Retina (tissue), 1 donor: ENCODE data around the gene ATG4C.

Experiments
- DNase-seq: peaks from one replicate; pipeline ENCODE4 v3.0.0-alpha.2; 2016

Gene ATG4C

DNA sequence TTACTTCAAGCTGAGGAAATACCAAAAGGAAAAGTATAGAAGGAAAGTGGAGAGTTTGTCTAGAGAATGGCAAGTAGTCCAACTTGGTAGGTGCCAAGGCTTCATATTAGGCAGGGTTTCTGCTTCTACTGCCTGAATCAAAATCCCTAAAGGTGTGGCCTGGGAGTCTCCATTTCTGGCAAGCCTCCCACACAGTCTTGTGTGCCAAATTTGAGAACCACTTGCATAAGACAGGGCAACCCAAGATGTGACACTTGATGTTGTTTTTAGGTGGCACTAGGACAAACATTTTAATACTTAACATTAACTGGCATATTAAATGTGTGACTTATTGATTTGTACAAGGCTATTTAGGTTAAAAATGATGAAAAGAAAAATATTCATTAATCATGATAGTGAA, 60.1 kb downstream of the ATG4C start:
- DNase-seq, result no peak

DNA sequence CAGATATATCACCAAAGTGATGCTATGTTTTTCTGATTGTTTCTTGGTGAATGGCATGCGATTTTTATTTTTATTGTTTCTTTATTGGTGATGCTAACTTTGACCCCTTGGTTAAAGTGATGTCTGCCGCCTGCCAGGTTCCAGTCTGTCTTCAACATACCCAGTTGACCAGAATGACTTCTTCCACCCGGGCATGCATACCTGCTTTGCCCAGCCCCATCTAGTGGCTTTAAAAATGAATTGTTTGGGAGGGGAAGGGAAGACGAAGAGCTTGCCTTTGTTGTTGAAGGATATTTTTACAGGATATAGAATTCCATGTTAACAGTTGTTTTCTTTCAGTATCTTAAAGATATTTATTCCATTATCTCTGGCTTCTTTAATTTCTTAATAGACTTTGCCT, 65.1 kb downstream of the ATG4C start:
- DNase-seq, result no peak

DNA sequence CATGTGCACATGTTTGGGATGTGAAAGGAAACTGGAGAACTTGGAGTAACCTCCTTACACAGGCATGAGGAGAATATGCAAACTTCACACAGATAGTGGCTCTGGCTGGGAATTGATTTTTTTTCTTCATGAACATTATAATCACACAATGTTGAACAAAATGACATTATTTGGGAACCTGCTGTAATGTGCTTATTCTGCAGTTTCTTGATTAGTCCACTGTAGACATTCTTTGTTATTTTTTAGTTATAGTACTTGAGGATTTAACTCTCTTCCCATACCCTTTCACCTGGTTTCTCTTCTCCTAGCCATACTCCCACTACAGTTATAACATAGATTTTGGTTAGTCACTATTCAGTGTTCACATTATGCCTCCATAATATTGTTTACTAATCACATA, 68.3 kb downstream of the ATG4C start:
- DNase-seq, result no peak

DNA sequence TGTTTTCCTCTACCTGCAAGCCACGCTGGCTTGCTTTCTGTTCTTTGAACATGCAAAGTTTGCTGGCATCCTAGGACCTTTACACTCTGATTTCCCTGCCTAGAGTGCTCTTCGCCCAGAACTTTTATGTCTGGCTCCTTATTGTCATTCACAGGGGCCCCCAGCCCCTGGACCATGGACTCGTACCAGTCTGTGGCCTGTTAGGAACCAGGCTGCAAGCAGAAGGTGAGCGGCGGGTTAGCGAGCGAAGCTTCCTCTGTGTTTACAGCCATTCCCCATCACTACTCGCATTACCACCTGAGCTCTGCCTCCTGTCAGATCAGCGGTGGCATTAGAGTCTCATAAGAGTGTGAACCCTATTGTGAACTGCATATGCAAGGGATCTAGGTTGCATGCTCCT, 73.0 kb downstream of the ATG4C start:
- no peak for DNase-seq

DNA sequence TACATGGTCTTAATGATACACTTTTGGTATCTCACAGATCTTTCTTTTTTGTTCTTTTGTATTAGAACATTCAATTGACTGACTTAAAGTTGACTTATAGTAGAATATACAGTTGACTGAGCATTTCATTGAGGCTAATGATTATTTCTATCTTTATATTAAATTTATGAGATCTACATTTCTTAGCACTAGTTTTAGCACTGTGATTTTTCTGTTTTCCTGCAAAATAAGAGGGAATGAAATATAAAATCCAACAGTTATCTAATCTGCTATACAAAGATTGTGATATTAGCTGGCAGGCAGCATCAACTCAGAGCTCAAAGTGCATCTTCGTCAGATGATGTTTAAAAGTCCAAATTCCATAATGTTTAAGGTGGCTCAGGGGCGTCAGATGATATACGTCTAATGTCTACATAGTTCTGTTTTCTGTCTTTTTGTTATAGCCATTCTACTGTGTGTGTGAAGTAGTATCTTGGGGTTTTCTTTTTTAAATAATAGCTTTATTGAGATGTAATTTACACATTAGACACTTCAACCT, 85.4 kb downstream of the ATG4C start:
- DNase-seq, result no peak

DNA sequence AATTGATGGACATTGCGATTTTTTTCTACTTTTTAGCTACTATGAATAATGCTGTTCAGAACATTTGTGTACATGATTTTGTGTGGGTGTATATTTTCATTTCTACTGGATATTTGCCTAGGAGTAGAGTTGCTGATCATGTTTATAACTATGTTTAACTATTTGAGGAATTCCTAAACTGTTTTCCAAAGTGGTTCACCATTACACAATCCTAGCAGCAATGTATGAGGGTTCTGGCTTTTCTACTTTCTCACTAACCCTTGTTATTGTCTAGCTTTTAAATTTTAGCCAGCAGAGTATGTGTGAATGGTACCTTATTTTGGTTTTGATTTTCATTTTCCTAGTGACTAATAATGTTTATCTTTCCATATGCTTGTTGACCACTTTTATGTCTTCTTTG, 86.2 kb downstream of the ATG4C start:
- DNase-seq, result no peak

DNA sequence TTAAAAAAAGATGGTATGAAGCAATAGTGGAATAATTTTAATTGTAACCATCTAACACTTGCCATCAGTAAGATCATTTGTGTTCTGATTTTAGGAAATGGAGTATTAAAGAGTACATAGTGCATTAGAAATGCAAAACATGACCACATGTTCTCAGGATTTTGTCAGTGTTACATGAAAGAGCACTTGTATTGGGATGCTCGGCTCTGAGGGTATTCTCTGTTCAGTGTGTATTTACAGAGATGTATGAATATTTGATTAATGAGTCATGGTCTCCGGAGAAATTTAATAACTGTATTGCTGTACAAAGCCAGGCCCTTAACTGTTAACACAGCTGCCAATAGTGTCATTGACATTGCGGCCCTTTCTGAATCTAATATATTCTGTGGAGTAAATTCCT, 91.7 kb downstream of the ATG4C start:
- no peak for DNase-seq

DNA sequence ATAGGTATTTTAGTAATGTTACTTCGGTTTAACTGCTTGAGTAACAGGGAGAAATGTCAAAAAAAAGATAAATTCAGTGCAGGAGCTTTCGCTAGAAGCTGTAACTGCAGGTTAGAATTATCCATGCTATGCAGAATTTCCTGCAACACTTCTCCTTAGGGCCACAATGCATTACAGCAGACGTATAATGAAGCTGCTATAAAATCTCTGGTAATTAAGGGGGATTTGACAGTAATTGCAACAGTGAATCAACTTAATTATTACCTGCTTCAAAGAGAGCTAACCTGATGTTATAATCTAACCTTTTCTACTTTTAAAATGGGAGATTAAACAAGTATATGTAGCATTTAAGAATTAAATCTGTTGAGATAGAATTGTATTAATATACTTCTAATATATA, 92.6 kb downstream of the ATG4C start:
- DNase-seq, result no peak

DNA sequence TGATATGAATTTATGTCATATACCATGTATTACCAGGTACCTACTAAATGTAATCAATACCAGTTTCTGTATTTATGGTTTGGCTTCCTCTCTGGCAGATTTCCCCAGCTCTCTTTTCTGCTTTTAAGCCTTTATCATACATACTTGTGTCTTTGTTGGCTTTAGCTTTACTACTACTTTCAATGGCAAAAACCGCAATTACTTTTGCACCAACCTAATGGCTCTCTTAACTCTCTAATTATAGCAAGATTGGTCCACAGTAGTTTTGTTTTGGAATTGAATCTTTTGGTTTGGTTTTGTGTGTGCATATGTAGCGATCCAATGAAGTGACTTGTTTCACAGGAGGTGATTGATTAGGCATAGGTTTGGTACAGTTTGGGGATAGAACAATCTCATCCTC, 93.6 kb downstream of the ATG4C start:
- no peak for DNase-seq

DNA sequence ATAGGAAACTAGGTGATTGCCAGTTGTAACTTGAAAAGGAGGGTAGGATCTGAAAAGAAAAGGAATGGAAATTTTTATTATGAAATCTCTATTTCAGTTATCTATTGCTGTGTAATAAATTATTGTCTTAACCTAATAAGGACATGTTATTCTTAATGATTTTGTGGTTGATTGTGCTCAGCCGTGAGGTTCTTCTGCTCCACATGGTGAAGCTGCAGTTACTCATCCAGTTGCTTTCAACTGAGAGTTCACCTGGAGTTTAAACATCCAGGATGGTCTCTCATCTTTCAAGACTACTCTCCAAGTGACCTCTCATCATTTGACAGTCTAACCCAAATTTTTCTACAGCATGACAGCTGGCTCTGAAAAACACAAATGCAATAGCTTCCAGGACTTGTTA, 96.0 kb downstream of the ATG4C start:
- DNase-seq, result no peak

DNA sequence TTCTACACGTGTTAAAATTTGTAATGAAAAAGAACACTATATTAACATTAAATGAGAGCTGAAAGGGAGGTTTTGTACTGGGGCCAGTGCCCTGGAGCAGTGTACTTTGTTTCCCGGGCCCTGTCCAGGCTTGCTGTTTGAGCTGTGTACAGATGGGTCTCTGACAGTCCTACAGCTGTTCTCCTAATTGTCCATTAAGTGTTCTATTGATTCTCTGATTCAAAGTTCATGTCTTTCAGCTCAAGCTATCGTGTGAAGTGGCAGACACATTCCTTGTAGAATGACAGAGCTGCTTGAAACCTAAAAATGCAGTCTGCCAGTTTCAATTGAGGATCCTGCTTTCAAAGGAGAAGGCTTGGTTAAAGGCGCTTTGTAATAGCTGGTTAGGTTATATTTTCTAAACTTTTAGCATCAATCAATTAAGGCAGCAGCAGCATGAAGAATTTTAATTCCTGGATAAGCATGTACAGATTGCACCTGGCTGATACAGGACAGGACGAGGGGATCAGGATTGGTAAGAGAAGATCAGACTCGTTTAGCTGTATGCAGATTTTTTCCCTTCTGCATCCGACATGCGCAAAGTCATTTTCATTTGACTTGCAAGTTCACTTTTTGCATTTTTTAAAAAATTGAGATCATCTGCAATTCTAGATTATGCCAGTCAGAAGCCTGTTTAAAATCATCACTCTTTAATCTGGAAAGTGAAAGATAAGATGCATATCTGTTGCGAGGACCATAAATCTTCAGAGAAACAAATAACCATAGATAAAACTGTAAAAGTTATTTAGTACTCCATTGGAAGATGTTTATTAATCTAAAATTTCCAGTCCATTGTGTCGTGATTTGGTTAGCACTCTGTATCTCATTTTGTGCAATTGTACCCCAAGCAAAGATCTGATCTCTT, 98.5 kb downstream of the ATG4C start:
- peak; percentile 35 for DNase-seq

DNA sequence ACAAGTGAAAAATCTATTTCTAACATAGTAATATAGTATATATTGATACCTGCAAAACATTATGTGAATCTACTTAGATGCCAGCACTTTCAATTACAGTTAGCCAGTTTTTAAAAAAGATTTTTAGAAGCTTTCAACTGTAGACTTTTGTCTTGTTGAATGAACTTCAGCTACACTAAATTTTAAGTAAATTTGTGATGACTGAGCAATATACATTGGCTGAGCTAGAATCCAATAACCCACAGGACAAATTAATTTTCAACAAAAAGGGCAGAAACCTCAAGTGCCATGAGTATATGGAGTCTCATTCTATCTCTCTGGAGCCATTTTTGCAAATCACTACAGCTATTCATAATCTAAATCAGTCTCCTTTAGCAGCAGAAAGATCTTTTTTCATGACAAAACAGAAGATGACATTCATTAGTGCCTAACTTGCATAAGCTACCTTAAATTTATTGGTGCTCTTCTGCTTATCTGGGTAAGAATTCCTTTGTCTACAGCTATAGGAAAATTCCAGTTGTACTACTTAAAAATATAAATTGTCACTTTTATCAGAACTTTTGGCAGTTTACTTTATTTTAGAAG, 100.3 kb downstream of the ATG4C start:
- DNase-seq, result no peak

DNA sequence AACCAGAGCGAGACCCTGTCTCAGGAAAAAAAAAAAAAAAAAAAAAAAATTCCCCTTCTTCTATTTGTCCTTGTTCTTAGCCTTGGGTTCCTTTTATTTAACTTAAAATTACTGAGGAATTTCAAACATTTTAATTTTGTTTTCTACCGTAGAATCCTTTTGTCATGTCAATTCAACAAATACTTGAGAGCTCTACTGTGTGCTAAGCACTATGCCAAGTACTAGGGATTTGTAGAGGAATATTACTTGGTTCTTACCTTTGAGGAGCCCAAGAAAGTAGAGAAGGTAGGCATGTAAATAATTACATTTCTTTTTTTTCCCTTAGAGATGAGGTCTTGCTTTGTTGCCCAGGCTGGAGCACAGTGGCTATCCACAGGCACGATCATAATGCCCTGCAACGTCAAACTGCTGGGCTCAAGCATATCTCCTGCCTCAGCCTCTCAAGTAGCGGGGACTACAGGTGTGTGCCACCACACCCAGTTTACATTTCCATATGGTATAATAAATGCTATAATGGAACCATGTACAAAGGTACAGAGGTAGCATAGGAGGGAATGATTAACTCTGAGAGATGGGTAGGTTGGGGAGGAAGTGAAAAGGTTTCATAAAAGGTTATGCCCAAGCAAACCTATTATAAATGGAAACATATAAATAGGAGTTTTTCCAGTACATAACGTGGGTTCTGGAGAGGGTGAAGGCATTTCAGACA, 104.0 kb downstream of the ATG4C start:
- DNase-seq, result no peak

DNA sequence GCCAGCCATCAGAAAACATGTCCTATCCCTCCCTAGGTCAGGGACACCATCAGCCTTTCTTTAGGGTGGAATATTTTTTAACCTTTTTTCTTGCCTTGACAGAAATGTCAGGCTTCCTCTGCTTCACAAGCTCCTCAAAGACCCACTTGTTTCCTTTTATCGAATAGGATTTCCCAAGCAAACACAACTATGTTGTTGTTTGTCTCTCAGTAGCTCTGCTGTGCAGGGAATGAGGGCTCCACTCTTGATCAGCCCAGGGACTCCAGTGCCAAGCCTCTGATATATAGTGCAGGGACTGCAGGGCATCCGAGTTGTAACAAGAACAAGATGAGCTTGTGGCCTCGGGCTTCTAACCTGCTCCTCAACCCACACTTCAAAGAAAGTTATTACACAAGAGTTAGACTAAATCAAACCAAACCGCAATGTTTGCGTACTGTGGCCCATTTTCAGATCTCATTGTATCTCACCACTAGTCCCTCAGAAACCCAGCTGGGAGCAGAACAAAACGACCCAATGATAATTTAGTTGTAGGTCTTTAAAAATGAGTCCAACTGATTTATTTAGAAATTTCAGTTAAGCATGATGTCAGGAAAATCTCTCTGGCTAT, 108.1 kb downstream of the ATG4C start:
- no peak for DNase-seq

DNA sequence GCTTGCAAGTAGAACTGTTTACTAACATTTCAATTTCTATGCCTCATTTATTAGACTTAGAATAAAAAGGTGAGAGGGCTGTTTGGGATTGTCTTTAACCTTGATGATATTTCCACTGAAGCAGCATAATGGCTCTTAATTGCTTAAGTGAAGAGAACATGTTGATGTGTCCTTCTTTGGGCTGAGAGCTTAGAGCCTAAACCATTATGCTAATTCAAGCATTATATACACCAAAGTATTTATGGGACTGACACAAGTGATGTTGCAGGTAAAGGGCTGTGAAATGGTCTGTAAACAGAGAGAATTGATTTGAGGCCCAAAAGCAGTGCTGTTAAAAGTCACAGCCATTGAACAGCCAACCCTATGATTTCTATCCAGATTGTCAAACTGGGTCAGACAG, 113.9 kb downstream of the ATG4C start:
- no peak for DNase-seq

DNA sequence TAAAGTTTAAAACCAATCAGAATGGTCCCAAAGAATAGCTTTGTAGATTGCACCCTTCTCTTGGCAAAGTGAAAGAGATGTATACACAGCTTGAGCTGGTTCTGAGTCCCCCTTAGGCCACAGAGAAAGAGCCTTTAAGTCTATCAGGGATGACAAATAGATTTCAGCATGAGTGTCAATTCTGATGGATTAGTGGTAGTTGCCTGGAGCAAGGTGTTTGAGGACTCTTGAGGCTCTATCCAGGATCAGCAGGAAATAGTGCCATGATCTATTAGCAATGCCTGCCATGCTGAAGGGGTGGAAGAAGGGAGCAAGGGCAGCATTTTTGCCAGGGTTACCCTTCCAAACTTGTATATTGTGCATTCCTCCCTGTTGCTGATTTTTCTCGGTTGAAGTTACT, 116.6 kb downstream of the ATG4C start:
- DNase-seq, result no peak

DNA sequence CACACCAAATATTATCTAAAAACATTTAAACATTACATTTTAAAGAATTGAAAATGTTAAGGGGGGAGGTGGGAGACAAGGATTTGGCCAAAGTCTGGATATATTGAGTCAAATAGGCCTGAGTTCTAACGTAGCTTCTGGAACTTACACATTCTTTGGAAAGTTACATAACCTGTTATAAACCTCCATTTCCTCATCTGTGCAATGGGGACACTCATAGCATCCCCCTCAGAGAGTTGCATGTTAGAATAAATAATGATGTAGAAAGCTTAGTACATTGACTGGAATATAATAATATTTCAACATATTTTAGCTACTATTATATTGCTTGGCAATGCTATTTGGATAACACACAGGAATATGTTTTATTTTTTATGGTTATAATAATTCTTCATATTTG, 117.7 kb downstream of the ATG4C start:
- no peak for DNase-seq

DNA sequence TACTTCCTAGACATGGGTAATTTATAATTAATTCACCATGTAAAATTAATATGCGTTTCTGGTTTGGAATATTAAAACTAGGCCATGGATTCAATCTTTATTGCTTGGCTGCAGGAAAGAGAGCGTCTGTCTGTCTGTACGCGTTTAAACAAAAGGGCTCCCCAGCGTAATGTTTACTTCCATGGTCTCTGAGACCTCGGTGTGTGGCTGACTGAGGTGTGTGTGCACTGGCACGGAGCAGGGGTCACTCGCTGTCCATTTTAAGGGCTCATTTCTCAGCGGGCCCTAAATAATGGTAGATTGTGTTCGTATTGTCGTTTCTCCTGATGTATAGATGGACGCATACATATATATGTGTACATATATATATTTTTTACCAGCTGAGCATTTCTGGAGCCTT, 119.6 kb downstream of the ATG4C start:
- DNase-seq, result no peak

DNA sequence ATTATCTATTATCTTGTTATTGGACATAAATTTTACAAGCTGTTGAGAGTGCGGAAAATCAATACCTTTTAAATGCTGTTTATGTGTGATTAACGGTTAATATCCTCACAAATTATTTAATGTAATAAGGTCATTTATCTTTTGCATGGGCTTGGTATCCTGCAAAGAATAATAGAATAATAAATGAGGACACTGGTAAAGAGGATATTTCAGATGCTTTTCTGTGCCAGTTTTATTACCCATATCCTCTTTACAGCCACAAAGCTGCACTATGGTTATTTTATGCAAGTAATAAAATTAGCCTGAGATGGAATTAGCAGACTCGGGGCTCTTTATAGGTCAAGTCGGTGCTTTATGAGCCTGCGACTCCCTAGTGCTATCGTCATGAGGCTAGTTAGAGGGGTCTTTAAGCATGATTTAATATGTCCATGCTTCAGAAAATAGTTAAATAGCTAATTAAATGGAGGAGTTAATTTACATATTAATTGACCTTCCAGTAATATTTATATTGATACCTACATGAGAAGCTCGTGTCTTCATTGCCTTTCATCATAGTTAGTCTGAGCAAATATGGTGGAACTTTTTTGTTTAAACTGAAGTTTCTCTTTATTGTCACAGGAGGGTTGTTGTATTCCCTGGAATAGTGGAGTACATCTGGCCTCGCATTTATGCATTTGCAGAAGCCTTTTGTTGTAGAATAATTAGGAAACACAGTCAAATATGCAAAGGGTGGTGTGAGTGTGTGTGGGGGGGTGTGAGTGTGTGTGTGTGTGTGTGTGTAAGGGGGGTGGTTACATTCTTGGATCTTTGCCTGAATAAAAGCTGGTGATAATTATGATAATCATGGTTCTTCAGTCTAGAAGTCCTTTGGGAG, 120.3 kb downstream of the ATG4C start:
- no peak for DNase-seq

DNA sequence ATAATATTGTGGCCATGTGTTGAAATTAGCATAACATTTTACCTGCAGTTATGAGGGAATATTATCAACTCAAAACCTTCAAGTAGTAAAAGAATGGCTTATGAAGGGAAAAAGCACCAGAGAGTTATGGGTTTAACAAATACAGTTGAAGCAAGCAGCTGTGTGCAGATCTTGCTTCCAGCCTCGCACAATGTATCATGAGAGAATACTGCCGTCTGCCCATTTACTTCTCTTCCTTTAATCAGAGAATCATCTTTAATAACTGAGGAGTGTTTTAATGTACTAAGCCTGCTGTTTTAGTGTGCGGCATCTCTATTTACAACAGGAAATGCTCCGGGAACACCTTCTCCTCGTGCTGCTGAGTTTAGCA, 120.9 kb downstream of the ATG4C start:
- no peak for DNase-seq

DNA sequence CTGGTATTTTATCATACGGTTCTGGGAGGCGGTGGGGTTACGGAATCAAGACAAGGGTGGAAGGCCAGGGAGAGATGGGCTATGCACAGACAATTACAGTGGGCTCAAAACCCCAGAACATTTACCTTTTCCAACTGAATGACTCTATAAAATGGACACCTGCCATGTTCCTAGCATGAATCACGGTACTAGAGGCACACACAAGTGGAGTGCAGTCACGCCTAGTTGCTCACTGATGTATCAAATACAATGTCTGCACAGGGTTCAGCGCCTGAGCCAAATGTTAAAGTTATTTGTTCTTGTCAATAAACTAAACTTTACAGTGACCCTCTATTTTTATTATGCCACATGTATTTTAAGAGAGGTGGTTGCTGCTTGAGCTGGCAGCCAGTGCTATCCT, 121.4 kb downstream of the ATG4C start:
- DNase-seq, result no peak

DNA sequence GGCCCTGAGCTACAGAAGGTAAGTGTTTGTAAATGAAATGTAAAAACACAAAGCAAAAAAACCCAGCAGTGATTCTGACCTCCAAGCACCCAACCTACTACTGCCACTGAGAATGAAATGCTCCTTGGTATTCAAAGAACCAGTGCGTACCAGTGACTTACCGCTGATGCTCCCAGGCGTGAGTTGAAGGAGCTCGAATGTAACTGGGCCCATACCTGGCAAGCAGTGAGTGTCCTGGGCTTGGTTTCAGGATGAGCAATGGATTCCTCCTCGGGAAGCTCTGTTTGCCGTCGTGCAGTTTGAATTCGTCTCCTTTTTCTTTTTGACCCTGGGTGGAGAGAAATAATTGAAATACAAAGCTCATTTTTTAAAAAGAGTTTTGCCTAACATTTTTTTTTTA, 121.9 kb downstream of the ATG4C start:
- no peak for DNase-seq
